ENCODE data around the gene DENND1A.
A peak's percentile ranks its signal among the peaks of the same experiment; 100 is the strongest.

Gene DENND1A

DNA sequence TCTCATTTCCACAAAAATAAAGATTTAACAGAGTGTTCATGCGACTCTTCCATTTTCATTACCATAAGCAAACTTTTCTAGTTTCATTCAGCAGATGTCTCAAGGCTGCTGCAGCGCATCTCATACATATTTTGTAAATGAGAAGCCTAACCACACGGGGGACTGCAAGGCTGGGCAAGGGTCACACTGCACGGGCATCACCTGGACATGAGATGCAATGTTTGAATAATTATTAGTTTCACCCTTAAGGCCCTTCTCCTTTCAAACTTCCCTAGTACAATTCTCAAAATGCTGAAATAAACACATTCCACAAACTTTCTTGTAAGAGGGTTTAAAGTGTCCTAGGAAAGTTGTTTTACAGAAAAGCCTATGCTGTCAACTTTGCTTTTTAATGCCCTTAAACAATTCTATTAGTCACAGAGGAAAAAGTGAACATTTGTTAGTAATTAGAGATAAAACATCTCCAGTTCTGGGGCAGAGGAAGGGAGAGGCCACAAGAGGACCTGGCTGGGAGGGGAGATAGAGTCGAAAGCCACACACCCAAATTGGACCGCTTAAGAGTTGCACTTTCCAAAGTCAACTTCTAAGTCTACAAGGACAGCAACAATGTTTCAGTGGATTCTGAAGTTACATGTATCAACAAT is 1.3 kb downstream of the DENND1A start:
- 28% methylated on average over 6 of the region's 6 CpGs for WGBS
- peak overlapping the region in 1 of 2 experiments; percentile 89 for H3K4me3 ChIP-seq (ENCODE audit: insufficient read depth in 1 of 2, low read depth in 1 of 2, low read length in 2 of 2)
- no peak overlapping the region for H2AK5ac ChIP-seq (ENCODE audit: low read length, severe bottlenecking)
- H3K79me1 ChIP-seq (replicated peaks; ENCODE audit: low read length, poor library complexity, severe bottlenecking) = peaks cover 19% of the 10 kb centered on the region
- H3K9me3 ChIP-seq (ENCODE audit: control insufficient read depth, low read length) = peaks cover 5% of the 10 kb centered on the region
- H2BK15ac ChIP-seq (ENCODE audit: low read depth, poor library complexity, severe bottlenecking) = peak overlapping the region; percentile 66
- H3K27ac ChIP-seq (ENCODE audit: low read length, poor library complexity, severe bottlenecking) = no peak overlapping the region
- H3K14ac ChIP-seq (ENCODE audit: low read length in 2 of 2) = no peak overlapping the region
- no peak overlapping the region for H2BK120ac ChIP-seq (ENCODE audit: low read depth, low read length)
- H2AFZ ChIP-seq (ENCODE audit: low read depth, low read length) = no peak overlapping the region
- DNase-seq = peak; percentile 70
- peaks cover 16% of the 10 kb centered on the region for H3K4me1 ChIP-seq (ENCODE audit: control insufficient read depth, insufficient read depth, low read depth, low read length)
- H3K27me3 ChIP-seq (ENCODE audit: control insufficient read depth in 1 of 2, insufficient read depth in 1 of 2, low read length in 2 of 2) = no peaks in the 10 kb centered on the region
- H2BK5ac ChIP-seq (ENCODE audit: low read depth, low read length, poor library complexity, severe bottlenecking) = no peak overlapping the region
- H3K18ac ChIP-seq (ENCODE audit: low read depth in 1 of 2, low read length in 2 of 2) = no peak overlapping the region
- H4K91ac ChIP-seq (ENCODE audit: low read length) = no peak overlapping the region
- peak overlapping the region; percentile 86 for H3K9ac ChIP-seq (ENCODE audit: low read length)
- no peak overlapping the region for H2BK12ac ChIP-seq (ENCODE audit: low read length in 2 of 2)
- H3K4ac ChIP-seq (ENCODE audit: low read depth in 1 of 2, low read length in 2 of 2) = no peak overlapping the region
- H3K36me3 ChIP-seq (ENCODE audit: control insufficient read depth in 1 of 2, insufficient read depth in 2 of 2, low read depth in 1 of 2, low read length in 2 of 2) = no peaks in the 10 kb centered on the region
- no peak overlapping the region for H4K8ac ChIP-seq (ENCODE audit: low read length)
- H3K4me2 ChIP-seq (ENCODE audit: low read length, poor library complexity, severe bottlenecking) = peak overlapping the region; percentile 97
- no peak overlapping the region for H3K23ac ChIP-seq (ENCODE audit: low read length in 2 of 2)

DNA sequence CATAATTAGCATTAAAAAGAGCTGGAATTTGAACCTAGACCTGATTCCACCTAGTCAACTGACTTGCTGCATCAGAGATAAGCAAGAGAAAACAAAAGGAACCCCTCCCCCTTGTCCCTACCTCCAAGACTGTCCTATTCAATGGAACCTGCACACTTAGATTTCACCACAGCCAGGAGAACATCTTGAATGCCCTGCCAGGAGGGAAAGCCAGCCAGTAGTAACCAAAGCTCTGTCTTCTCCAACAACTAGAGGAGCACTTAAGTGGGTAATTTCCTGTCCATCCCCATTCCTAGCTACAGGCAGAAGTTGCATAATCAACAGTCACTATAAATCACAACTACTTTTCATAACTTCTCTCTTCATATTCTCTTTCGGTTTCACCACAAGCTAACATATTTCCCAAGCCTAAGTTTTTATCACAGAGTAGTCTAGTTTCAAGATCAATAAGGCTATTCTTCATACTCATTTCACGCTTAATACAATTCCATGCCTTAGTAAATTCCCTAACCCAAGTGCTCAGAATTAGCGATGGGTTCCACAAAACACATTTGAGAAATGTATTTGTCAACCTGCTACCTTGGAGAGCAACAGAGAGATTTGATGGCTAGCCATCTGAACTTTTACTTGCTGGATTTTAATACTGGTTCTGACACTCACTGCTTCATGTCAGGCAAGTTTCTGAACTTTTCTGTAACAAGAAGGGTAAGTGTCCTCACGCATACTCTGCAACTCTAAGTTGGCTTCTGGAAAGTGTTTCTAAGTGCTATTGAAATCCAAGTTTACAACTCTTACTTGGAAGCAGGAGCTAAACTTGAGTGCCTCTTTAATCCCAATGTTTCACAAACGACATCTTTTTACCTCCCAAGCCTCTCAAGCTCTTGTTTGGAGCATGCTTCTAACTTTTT is 2.0 kb downstream of the DENND1A start:
- Histone ChIP-seq H2BK15ac (ENCODE audit: low read depth, poor library complexity, severe bottlenecking) (no peak overlapping the region), H3K27ac (ENCODE audit: low read length, poor library complexity, severe bottlenecking) (no peak overlapping the region), H2BK120ac (ENCODE audit: low read depth, low read length) (no peak overlapping the region), H3K9ac (ENCODE audit: low read length) (no peak overlapping the region), H3K36me3 (ENCODE audit: control insufficient read depth in 1 of 2, insufficient read depth in 2 of 2, low read depth in 1 of 2, low read length in 2 of 2) (no peaks in the 10 kb centered on the region), H2BK12ac (ENCODE audit: low read length in 2 of 2) (no peak overlapping the region), H3K4me3 (ENCODE audit: insufficient read depth in 1 of 2, low read depth in 1 of 2, low read length in 2 of 2) (peak overlapping the region in 1 of 2 experiments; percentile 89), H3K23ac (ENCODE audit: low read length in 2 of 2) (no peak overlapping the region), H3K79me1 (replicated peaks; ENCODE audit: low read length, poor library complexity, severe bottlenecking) (peaks cover 22% of the 10 kb centered on the region), H2AK5ac (ENCODE audit: low read length, severe bottlenecking) (no peak overlapping the region), H4K8ac (ENCODE audit: low read length) (no peak overlapping the region), H3K4me2 (ENCODE audit: low read length, poor library complexity, severe bottlenecking) (no peak overlapping the region), H3K4ac (ENCODE audit: low read depth in 1 of 2, low read length in 2 of 2) (no peak overlapping the region), H3K14ac (ENCODE audit: low read length in 2 of 2) (no peak overlapping the region), H4K91ac (ENCODE audit: low read length) (no peak overlapping the region), H2BK5ac (ENCODE audit: low read depth, low read length, poor library complexity, severe bottlenecking) (no peak overlapping the region), H2AFZ (ENCODE audit: low read depth, low read length) (no peak overlapping the region), H3K18ac (ENCODE audit: low read depth in 1 of 2, low read length in 2 of 2) (peak overlapping the region in 1 of 2 experiments; percentile 5), H3K27me3 (ENCODE audit: control insufficient read depth in 1 of 2, insufficient read depth in 1 of 2, low read length in 2 of 2) (no peaks in the 10 kb centered on the region), H3K9me3 (ENCODE audit: control insufficient read depth, low read length) (peaks cover 6% of the 10 kb centered on the region), H3K4me1 (ENCODE audit: control insufficient read depth, insufficient read depth, low read depth, low read length) (peaks cover 16% of the 10 kb centered on the region)
- DNase-seq = peak; percentile 77
- WGBS = 51% methylated on average over 5 of the region's 5 CpGs

GRCh38 chr9:123926941-123927340 is 3.0 kb downstream of the DENND1A start:
- H3K4ac ChIP-seq (ENCODE audit: low read depth in 1 of 2, low read length in 2 of 2) = no peak overlapping the region
- no peak overlapping the region for H2BK15ac ChIP-seq (ENCODE audit: low read depth, poor library complexity, severe bottlenecking)
- no peak overlapping the region for H3K23ac ChIP-seq (ENCODE audit: low read length in 2 of 2)
- peaks cover 16% of the 10 kb centered on the region for H3K4me1 ChIP-seq (ENCODE audit: control insufficient read depth, insufficient read depth, low read depth, low read length)
- no peak overlapping the region for H2BK5ac ChIP-seq (ENCODE audit: low read depth, low read length, poor library complexity, severe bottlenecking)
- WGBS = 84% methylated on average over 5 of the region's 5 CpGs
- no peak overlapping the region for H4K8ac ChIP-seq (ENCODE audit: low read length)
- DNase-seq = no peak
- H3K4me2 ChIP-seq (ENCODE audit: low read length, poor library complexity, severe bottlenecking) = no peak overlapping the region
- no peak overlapping the region for H3K9ac ChIP-seq (ENCODE audit: low read length)
- H3K27ac ChIP-seq (ENCODE audit: low read length, poor library complexity, severe bottlenecking) = no peak overlapping the region
- no peak overlapping the region for H3K18ac ChIP-seq (ENCODE audit: low read depth in 1 of 2, low read length in 2 of 2)
- H3K79me1 ChIP-seq (replicated peaks; ENCODE audit: low read length, poor library complexity, severe bottlenecking) = peaks cover 22% of the 10 kb centered on the region
- H2AK5ac ChIP-seq (ENCODE audit: low read length, severe bottlenecking) = no peak overlapping the region
- H2AFZ ChIP-seq (ENCODE audit: low read depth, low read length) = no peak overlapping the region
- no peak overlapping the region for H2BK120ac ChIP-seq (ENCODE audit: low read depth, low read length)
- peak overlapping the region in 1 of 2 experiments; percentile 3 for H2BK12ac ChIP-seq (ENCODE audit: low read length in 2 of 2)
- H4K91ac ChIP-seq (ENCODE audit: low read length) = no peak overlapping the region
- no peaks in the 10 kb centered on the region for H3K27me3 ChIP-seq (ENCODE audit: control insufficient read depth in 1 of 2, insufficient read depth in 1 of 2, low read length in 2 of 2)
- H3K14ac ChIP-seq (ENCODE audit: low read length in 2 of 2) = no peak overlapping the region
- peaks cover 6% of the 10 kb centered on the region for H3K9me3 ChIP-seq (ENCODE audit: control insufficient read depth, low read length)
- no peak overlapping the region for H3K4me3 ChIP-seq (ENCODE audit: insufficient read depth in 1 of 2, low read depth in 1 of 2, low read length in 2 of 2)
- no peaks in the 10 kb centered on the region for H3K36me3 ChIP-seq (ENCODE audit: control insufficient read depth in 1 of 2, insufficient read depth in 2 of 2, low read depth in 1 of 2, low read length in 2 of 2)

DNA sequence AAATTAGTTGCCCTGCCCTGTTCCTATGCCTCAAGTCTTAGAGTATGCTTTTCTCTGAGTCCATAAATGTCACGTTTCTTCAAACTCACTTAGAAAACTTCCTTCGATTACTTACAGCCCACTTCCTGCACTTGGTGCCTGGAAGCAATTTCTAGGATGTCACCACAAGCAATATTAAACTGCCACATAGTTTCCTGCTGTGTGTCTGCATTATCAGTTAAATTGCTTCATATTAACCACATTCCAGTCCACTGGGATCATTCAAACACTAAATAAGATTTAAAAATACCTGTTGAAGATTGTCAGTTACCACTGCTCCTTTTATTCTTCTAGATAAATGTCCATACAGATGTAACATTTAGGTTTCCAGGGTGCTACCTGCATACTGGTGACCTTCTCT is 4.1 kb downstream of the DENND1A start:
- Histone ChIP-seq H3K9ac (ENCODE audit: low read length) (no peak overlapping the region), H4K91ac (ENCODE audit: low read length) (no peak overlapping the region), H3K18ac (ENCODE audit: low read depth in 1 of 2, low read length in 2 of 2) (no peak overlapping the region), H3K23ac (ENCODE audit: low read length in 2 of 2) (no peak overlapping the region), H2BK5ac (ENCODE audit: low read depth, low read length, poor library complexity, severe bottlenecking) (no peak overlapping the region), H3K4me1 (ENCODE audit: control insufficient read depth, insufficient read depth, low read depth, low read length) (peaks cover 15% of the 10 kb centered on the region), H3K4ac (ENCODE audit: low read depth in 1 of 2, low read length in 2 of 2) (no peak overlapping the region), H3K4me2 (ENCODE audit: low read length, poor library complexity, severe bottlenecking) (no peak overlapping the region), H3K27ac (ENCODE audit: low read length, poor library complexity, severe bottlenecking) (no peak overlapping the region), H2BK120ac (ENCODE audit: low read depth, low read length) (no peak overlapping the region), H2AK5ac (ENCODE audit: low read length, severe bottlenecking) (no peak overlapping the region), H3K9me3 (ENCODE audit: control insufficient read depth, low read length) (peaks cover 6% of the 10 kb centered on the region), H2AFZ (ENCODE audit: low read depth, low read length) (no peak overlapping the region), H3K27me3 (ENCODE audit: control insufficient read depth in 1 of 2, insufficient read depth in 1 of 2, low read length in 2 of 2) (no peaks in the 10 kb centered on the region), H3K36me3 (ENCODE audit: control insufficient read depth in 1 of 2, insufficient read depth in 2 of 2, low read depth in 1 of 2, low read length in 2 of 2) (no peaks in the 10 kb centered on the region), H3K4me3 (ENCODE audit: insufficient read depth in 1 of 2, low read depth in 1 of 2, low read length in 2 of 2) (no peak overlapping the region), H2BK15ac (ENCODE audit: low read depth, poor library complexity, severe bottlenecking) (no peak overlapping the region), H3K79me1 (replicated peaks; ENCODE audit: low read length, poor library complexity, severe bottlenecking) (peaks cover 22% of the 10 kb centered on the region), H2BK12ac (ENCODE audit: low read length in 2 of 2) (no peak overlapping the region), H4K8ac (ENCODE audit: low read length) (no peak overlapping the region), H3K14ac (ENCODE audit: low read length in 2 of 2) (no peak overlapping the region)
- WGBS = 9% methylated on average over 2 of the region's 2 CpGs
- DNase-seq = peak; percentile 46
